HG03565 (cell line): ENCODE data around the gene ZNF600.
"Not testable (repeated sequence)": the region's sequence is repeated elsewhere in the genome, so short reads cannot be mapped to it uniquely, and the experiment has no call there.

Source experiments
- ATAC-seq: cut with Tn5 transposase; IDR thresholded peaks from one replicate; pipeline ENCODE4 v1.9.1; 2021; ENCODE audit warnings: mild to moderate bottlenecking, moderate library complexity; ENCODE audit not compliant: unreplicated experiment

Gene ZNF600

GRCh38 chr19:52786464-52787354 is at the start of gene ZNF600:
Gene ZNF600 (minus strand): TSS chr19:52786791. CDS start chr19:52778888, 7,903 bp downstream.
- ATAC-seq, result peak; percentile 68

- not testable (repeated sequence) for ATAC-seq
Measured at GRCh38 chr19:52834289-52834688, 47.7 kb upstream of the ZNF600 start.

GRCh38 chr19:52833541-52833940 is 47.0 kb upstream of the ZNF600 start:
- ATAC-seq, result not testable (repeated sequence)

- ATAC-seq, result not testable (repeated sequence)
Measured at GRCh38 chr19:52829866-52830265, 43.3 kb upstream of the ZNF600 start.

GRCh38 chr19:52825765-52826164 is 39.2 kb upstream of the ZNF600 start:
- no peak for ATAC-seq

GRCh38 chr19:52823676-52824075 is 37.1 kb upstream of the ZNF600 start:
- ATAC-seq, result no peak

- peak; percentile 90 for ATAC-seq
Measured at GRCh38 chr19:52821204-52821960, 34.8 kb upstream of the ZNF600 start, which contains the start of gene ZNF28. Gene ZNF28 (minus strand): TSS chr19:52821633. CDS start chr19:52817958, 3,675 bp downstream.

GRCh38 chr19:52820472-52821203 is 34.0 kb upstream of the ZNF600 start:
- ATAC-seq, result not testable (repeated sequence)

GRCh38 chr19:52809801-52810200 is 23.2 kb upstream of the ZNF600 start:
- no peak for ATAC-seq

GRCh38 chr19:52799950-52800640 is 13.5 kb upstream of the ZNF600 start:
- not testable (repeated sequence) for ATAC-seq

- ATAC-seq, result no peak
Measured at GRCh38 chr19:52789440-52789839, 2.8 kb upstream of the ZNF600 start.

GRCh38 chr19:52786078-52786463 is 520 bp downstream of the ZNF600 start:
- peak; percentile 13 for ATAC-seq

- no peak for ATAC-seq
Measured at GRCh38 chr19:52785506-52785905, 1.1 kb downstream of the ZNF600 start.

- ATAC-seq, result not testable (repeated sequence)
Measured at GRCh38 chr19:52782864-52783263, 3.7 kb downstream of the ZNF600 start.

- no peak for ATAC-seq
Measured at GRCh38 chr19:52778811-52779210, 7.8 kb downstream of the ZNF600 start.

- ATAC-seq, result not testable (repeated sequence)
Measured at GRCh38 chr19:52756447-52756846, 30.1 kb downstream of the ZNF600 start.

- no peak for ATAC-seq
Measured at GRCh38 chr19:52749780-52750179, 36.8 kb downstream of the ZNF600 start.

- no peak for ATAC-seq
Measured at GRCh38 chr19:52748336-52748950, 38.1 kb downstream of the ZNF600 start.

GRCh38 chr19:52745919-52746318 is 40.7 kb downstream of the ZNF600 start:
- ATAC-seq, result not testable (repeated sequence)

- no peak for ATAC-seq
Measured at GRCh38 chr19:52743091-52743490, 43.5 kb downstream of the ZNF600 start.
